NCI-H510A (cell line): ENCODE measurements around the gene AGAP1.

ENCODE experiments used
- DNase-seq: peaks from one replicate; lab custom pipeline; 2025; lab: John Stamatoyannopoulos, UW

The AGAP1 gene

DNA sequence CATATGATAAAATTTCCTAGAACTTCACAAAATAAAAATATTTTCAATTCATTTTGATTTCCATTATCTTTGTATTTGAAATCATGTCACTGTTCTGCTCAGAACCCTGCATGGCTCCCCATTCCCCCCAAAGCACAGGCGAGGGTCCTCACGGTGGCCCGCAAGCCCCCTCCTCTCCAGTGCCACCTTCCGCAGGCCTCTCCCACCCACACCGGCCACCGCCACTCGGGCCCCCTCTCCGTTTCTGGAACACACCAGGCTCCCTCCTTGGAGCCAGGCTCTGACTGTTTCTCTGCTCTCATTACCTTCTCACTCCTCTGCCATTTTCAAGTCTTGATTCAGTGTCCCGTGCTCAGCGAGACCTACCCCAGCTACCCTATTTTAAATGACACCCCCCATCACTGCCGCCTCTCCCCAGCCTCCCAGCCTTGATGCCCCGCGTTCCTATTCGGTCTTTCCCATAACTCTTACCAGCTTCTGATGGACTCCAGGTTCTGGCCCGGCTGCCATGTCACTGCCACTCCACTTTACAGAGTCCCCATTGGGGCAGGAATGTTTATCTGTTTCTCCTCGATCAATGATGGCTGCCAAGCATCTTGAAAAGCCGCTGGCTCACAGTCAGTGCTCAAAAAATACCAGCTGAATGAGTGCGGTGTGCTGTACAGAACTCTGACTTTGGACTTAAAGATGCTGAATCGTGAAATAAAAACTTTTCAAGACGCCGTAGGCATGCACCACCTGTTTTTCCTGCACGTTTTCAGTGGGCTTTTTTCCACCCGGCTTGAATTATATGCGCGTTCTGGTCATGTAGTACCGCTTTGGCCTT lies 473.3 kb downstream of the AGAP1 start:
- DNase-seq: no peak

DNA sequence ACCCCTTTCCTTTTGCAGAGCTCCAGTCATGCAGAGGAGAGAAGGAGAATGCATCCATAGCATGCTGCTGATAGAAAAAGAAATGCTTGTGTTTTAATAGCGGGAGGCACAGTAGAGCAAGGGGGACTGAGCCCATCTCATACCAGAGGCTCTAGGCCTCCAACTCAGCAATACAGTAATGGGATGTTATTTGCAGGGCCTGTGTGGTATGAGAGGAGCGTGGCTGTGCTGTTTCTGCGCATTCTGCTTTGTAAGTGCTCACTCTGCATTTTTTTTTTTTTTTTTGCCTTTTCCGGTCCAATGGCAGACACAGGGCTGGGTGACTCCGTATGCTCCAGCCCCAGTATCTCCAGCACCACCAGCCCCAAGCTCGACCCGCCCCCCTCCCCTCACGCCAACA lies 474.3 kb downstream of the AGAP1 start:
- DNase-seq: no peak

GRCh38 chr2:235968616-235969324 lies 474.9 kb downstream of the AGAP1 start:
- DNase-seq: peak; percentile 77

DNA sequence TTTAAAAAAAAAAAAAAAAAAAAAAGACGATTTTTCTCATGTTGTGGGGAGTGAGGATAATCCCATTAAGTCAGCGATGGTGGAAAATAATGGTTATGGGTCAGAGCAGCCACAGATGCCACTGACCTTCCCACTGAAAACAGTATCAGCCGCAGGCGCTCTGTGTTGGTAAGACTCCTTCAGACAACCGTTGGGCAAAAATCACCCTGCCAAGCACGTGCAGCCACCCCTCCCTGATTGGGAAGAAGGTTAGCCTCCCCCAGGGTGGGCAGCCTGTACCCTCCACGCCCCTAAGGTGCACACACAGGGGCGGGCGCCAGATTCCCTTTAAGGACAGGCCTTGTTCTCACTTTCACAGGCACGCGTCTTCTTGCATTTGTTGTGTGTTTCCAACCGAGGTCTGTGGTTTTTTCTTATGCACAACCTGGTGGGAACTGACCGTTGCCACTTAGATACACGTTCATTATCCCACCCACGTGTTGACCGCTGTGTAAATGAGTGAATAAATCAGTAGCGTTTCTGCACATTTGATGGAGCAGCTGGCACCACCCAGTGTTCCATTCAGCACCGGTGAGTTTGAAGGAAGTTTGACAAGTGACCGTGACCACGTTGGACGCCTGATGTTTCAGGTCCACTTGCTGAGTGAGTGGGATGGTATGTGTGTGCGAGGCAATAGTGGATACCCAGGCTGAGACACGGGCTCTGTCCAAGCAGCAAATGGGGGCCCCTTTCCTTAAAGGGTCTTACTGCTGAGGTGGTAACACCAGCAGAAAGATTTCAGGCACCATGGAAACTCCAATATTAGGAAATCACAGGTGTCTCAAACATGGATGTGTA lies 476.6 kb downstream of the AGAP1 start:
- DNase-seq: no peak

DNA sequence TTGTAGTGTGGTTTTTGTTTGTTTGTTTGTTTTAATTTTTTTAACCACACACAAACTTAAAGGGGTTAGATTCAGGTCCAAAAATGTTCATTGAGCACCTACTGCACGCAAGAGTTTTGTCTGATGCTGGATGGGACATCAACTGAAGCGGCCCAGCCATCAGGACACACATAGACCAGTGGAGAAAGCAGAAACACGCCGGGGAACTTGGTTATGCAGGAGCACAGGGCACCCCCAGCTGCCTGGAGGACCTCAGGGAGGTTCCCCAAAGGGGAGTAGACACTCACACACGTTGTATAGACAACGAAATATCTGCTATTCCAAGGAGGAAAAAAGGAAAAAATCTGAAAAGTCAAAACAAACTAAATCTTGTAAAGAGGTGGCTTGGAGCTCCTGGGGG lies 482.7 kb downstream of the AGAP1 start:
- DNase-seq: no peak

DNA sequence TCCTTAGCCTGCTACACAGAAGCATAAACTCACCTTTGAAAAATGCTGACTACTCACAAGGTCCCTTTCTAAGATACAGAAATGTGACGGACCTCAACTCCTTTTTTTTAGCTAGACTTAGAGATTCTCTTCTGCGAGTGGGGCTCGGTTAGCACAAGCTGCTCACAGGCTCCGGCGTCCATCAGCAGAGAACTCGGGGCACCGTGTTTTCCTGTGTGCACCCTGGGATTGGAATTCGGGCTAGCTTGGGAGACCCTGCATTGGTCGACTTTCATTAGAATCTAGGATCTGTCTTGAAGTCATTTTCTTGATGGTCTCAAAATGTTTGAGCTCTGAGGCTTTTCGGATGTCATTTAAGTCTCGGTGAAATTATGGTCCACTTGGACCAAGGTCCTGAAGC lies 483.1 kb downstream of the AGAP1 start:
- DNase-seq: no peak

DNA sequence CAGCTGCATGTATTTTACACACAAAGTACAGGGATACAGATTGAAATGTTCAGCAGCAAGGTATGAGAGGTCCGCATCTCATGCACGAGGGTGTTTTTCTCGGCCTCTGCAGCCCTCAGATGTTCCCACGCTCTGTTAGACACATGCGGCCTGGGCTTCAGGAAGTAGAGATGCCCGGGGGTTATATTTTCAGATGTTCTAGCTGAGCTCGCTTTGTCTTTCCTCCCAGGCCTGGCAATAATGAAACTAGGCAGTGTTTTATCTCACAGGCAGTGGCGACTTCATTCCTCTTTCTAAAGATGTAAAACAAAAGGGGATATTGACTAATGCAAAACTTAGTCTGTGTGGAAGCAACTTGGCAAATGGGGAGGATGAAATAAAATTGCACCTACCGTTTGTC lies 483.6 kb downstream of the AGAP1 start:
- no peak for DNase-seq

- no peak for DNase-seq
Measured at GRCh38 chr2:235978022-235978421, 484.2 kb downstream of the AGAP1 start.

- DNase-seq: no peak
Measured at GRCh38 chr2:235979037-235979436, 485.2 kb downstream of the AGAP1 start.

DNA sequence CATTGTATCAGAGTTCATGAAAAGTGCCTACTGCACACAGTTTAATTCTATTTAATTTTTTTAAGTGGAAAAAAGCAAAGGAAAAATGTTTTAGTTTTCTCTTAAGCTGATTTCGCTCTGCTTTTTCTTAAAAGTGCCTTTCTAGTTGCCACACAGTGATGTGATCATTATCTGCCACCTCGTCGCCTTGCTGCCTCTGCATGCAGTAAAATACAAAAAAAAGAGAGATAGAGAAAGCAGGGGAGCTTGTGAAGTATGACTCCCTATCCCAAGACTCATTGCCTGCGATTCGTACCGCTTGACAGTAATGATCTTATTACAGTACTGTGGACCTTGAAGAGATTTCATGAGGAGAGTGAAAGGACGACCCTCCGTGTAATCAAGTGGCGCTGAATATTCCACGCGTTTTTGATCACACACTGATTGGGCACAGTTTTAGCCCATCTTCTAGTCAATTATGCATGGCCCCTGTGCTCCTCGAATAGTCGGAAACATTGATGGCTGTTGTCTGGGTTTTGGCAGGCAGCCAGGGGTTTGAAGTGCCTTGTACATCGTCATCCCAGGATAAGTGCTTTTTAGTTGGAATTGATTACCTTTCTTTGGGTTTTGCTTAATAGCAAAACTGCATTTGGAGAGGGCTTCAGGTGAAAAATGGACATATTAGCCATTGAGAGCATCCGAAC lies 486.1 kb downstream of the AGAP1 start:
- DNase-seq: peak; percentile 53

GRCh38 chr2:235981631-235982030 lies 487.8 kb downstream of the AGAP1 start:
- DNase-seq: no peak

- DNase-seq: no peak
Measured at GRCh38 chr2:235983016-235983415, 489.2 kb downstream of the AGAP1 start.

GRCh38 chr2:235984552-235984951 lies 490.7 kb downstream of the AGAP1 start:
- no peak for DNase-seq

DNA sequence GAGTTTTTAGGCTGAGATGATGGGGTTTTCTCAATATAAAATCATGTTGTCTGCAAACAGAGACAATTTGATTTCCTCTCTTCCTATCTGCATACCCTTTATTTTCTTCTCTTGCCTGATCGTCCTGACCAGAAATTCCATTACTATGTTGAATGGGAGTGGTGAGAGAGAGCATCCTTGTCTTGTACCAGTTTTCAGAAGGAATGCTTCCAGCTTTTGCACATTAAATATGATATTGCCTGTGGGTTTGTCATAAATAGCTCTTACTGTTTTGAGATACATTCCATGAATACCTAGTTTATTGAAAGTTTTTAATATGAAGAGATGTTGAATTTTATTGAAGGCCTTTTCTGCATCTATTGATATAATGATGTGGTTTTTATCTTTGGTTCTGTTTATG lies 492.5 kb downstream of the AGAP1 start:
- no peak for DNase-seq

DNA sequence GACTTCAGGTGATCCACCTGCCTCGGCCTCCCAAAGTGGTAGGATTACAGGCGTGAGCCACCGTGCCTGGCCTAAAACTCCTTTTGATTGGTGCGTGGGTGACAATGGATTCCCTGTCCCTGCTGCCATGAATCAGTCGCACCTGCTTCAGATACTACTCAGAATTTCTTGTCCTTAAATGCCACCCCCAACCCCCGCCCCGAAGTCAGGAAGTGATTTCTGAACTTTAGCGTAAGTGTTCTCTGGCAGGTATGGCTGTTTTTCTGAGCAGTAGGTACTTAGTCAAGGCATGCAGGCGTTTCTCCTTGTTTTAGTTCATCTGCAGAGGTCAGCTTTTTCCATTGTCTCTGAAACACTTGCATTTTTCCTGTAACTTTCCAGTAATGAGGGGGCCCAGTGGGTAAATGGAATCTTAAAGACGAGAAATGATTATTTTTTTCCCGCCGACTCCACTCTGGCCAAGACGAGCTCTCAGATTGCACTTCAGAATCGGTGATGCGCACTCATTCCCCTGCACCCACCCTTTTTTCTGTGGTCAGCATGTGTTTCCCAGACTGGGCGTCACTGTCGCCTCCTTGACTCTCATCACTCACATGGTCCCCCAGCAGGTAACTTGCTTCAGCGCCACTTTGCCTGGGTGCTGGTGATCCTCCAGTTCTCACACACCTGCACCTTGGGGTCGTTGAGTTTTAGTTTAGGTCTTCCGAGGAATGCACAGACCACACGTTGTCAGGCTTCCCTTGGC lies 494.6 kb downstream of the AGAP1 start:
- no peak for DNase-seq

DNA sequence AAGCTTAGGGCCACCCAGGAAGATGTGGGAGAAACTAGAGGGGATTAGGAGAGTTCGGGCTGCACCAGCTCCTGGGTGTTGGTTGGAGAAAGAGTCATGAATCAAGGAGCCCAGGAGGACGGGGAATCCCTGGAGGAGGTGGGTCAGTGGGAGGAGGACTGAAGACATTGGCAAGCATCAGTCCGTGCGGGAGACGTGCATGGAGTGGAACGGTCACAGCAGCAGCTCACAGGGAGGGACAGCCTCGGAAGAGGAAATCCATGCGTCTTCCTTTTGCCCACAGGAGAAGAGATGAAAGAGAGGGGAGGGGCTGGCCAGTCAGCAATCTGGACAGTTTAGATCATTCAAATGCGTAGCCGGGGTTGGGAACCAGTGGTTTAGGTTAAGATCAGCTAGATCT lies 495.7 kb downstream of the AGAP1 start:
- DNase-seq: no peak

GRCh38 chr2:235990344-235990743 lies 496.5 kb downstream of the AGAP1 start:
- DNase-seq: no peak

DNA sequence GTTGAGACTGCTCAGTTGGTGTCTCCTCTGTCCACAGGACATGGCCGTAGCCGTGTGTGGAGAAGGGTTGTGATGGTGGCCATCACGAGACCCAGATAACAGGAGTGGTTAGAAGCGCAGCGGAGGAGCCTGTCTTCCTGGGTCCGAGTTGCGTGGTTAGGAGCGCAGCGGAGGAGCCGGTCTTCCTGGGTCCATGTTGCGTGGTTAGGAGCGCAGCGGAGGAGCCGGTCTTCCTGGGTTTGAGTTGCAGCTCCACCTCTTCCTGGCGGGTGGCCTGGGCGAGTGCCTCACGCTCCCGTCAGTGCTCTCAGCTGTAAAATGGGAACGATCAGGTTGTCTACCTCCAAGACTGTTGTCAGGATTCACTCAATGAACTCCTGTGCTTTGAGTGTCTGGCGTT lies 498.2 kb downstream of the AGAP1 start:
- DNase-seq: no peak

DNA sequence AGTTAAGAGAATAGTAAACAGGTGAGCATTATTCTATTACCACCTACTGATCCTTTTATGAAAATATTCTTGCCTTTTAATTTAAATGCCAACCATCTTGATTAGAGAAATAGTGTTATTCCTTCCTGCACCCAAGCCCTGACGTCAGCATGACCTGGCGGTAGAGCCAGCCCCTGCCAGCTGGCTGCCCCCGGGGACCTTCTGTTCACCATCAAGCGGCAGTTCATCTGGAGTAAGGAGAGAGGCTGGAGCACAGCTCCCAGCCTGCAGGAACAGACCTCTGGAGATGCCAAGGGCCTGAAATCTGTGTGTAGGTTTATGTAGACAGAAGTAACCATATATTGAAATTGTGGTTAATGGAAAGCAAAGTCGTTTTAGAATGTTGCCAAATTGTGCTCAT lies 502.6 kb downstream of the AGAP1 start:
- DNase-seq: no peak

- no peak for DNase-seq
Measured at GRCh38 chr2:235999011-235999410, 505.2 kb downstream of the AGAP1 start.

DNA sequence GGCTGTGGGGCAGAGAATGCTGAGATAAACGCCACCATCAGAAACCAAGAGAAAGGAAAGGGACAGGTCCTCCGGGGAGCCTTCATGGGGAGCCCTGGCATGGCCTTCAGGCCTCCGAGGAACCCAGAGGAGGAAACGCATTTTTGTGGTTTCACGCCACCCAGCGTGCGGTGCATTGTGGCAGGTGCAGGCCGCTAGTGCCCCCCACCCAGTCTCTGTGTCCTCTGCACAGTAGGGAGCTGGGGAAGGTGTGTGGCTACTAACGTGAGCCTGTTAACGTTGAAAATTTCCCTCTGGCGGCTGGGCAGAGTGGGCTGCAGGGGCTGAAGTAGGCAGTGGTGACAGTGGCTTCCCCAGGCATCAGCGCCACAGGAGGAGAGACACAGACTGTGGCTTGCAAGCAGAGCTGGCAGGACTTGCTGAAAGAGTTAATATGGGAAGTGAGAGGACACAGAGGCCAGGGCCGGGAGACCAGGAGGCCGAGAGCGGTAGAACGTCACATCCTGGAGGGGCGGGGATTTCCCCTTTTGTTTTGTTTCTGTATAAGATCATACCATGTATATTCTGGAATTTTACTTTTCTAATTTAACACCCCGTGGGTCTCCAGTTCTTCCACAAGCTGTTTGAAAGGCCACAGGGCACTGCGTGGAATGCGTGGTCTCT lies 507.5 kb downstream of the AGAP1 start:
- DNase-seq: no peak
